ENCODE data around the gene MPG.

Gene MPG

GRCh38 chr16:58491-59439, 19.3 kb upstream of the MPG start:
- TF ChIP-seq POLR2A (IDR thresholded peaks at IDR 0.05; ENCODE audit: low read length): no peak
- TF ChIP-seq GATA1 (IDR thresholded peaks at IDR 0.05; ENCODE audit: low read depth, low read length): no peak
- no peak for DNase-seq

- TF ChIP-seq POLR2A (IDR thresholded peaks at IDR 0.05; ENCODE audit: low read length) (no peak), GATA1 (IDR thresholded peaks at IDR 0.05; ENCODE audit: low read depth, low read length) (no peak)
- DNase-seq: no peak
These were observed 18.5 kb upstream of the MPG start for GRCh38 chr16:59440-60059.

GRCh38 chr16:60166-60565, 17.9 kb upstream of the MPG start:
- no peak for DNase-seq
- TF ChIP-seq POLR2A (IDR thresholded peaks at IDR 0.05; ENCODE audit: low read length) (no peak), GATA1 (IDR thresholded peaks at IDR 0.05; ENCODE audit: low read depth, low read length) (no peak)

- DNase-seq: no peak
- TF ChIP-seq GATA1 (IDR thresholded peaks at IDR 0.05; ENCODE audit: low read depth, low read length): no peak
- no peak for TF ChIP-seq POLR2A (IDR thresholded peaks at IDR 0.05; ENCODE audit: low read length)
These were observed 16.8 kb upstream of the MPG start for GRCh38 chr16:60929-61878.

GRCh38 chr16:61879-62281, 16.1 kb upstream of the MPG start:
- TF ChIP-seq GATA1 (IDR thresholded peaks at IDR 0.05; ENCODE audit: low read depth, low read length) (no peak), POLR2A (IDR thresholded peaks at IDR 0.05; ENCODE audit: low read length) (no peak)
- no peak for DNase-seq

GRCh38 chr16:62283-62967, 15.6 kb upstream of the MPG start:
- no peak for DNase-seq
- no peak for TF ChIP-seq GATA1 (IDR thresholded peaks at IDR 0.05; ENCODE audit: low read depth, low read length)

GRCh38 chr16:62968-63391, 15.0 kb upstream of the MPG start:
- DNase-seq: no peak
- TF ChIP-seq POLR2A (IDR thresholded peaks at IDR 0.05; ENCODE audit: low read length): no peak
- TF ChIP-seq GATA1 (IDR thresholded peaks at IDR 0.05; ENCODE audit: low read depth, low read length): no peak

- TF ChIP-seq GATA1 (IDR thresholded peaks at IDR 0.05; ENCODE audit: low read depth, low read length) (no peak), POLR2A (IDR thresholded peaks at IDR 0.05; ENCODE audit: low read length) (no peak)
- DNase-seq: no peak
These were observed 14.6 kb upstream of the MPG start for GRCh38 chr16:63466-63865.

GRCh38 chr16:63998-64913, 13.8 kb upstream of the MPG start:
- no peak for DNase-seq
- TF ChIP-seq POLR2A (IDR thresholded peaks at IDR 0.05; ENCODE audit: low read length) (no peak), GATA1 (IDR thresholded peaks at IDR 0.05; ENCODE audit: low read depth, low read length) (no peak)

GRCh38 chr16:64914-65255, 13.1 kb upstream of the MPG start:
- no peak for DNase-seq
- TF ChIP-seq GATA1 (IDR thresholded peaks at IDR 0.05; ENCODE audit: low read depth, low read length) (no peak), POLR2A (IDR thresholded peaks at IDR 0.05; ENCODE audit: low read length) (no peak)

GRCh38 chr16:65745-66144, 12.3 kb upstream of the MPG start:
- DNase-seq: peak; percentile 84 to 94
- no peak for TF ChIP-seq GATA1 (IDR thresholded peaks at IDR 0.05; ENCODE audit: low read depth, low read length)
- TF ChIP-seq POLR2A (IDR thresholded peaks at IDR 0.05; ENCODE audit: low read length): no peak

All from erythroblast (primary cell).